Right kidney (tissue), 1 donor: ENCODE measurements around the gene ANKRD30B.
"Not testable (repeated sequence)": the region's sequence is repeated elsewhere in the genome, so short reads cannot be mapped to it uniquely, and the experiment has no call there.

Experiments used
- DNase-seq: peaks from one replicate; pipeline ENCODE4 v3.0.0-alpha.2; 2016

The ANKRD30B gene

GRCh38 chr18:14856256-14856655 is 108.3 kb downstream of the ANKRD30B start:
- not testable (repeated sequence) for DNase-seq

DNA sequence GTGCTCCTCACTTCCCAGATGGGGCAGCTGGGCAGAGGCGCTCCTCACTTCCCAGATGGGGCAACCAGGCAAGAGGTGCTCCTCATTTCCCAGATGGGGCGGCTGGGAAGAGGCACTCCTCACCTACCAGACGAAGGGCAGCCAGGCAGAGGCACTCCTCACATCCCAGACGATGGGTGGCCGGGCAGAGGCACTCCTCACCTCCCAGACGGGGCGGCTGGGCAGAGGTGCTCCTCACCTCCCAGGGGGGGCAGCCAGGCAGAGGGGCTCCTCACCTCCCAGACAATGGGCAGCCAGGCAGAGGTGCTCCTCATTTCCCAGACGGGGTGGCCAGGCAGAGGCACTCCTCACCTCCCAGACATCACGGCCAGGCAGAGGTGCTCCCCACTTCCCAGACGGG is 110.5 kb downstream of the ANKRD30B start:
- DNase-seq: not testable (repeated sequence)

GRCh38 chr18:14859995-14860394 is 112.0 kb downstream of the ANKRD30B start:
- DNase-seq: not testable (repeated sequence)

GRCh38 chr18:14866426-14866825 is 118.5 kb downstream of the ANKRD30B start:
- DNase-seq: not testable (repeated sequence)

DNA sequence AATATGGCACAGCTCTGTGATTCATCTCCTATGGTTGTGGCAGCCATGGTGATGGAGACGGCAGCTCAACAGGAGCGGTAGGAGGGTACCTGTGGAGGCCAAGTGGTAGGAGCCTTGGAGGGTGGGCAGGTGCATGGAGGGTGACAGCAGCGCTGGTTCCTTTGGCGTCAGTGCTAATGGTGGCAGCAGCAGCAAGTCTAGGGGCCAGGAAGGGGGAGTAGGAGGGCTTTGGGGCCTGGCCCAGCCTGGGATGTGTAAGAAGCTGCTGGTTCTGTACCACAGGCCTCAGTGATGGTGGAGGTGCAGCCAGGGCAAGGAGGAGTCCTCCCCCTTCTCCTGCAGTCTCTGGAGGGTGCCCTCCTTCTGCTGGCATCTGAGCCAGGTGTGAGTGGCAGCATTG is 120.0 kb downstream of the ANKRD30B start:
- not testable (repeated sequence) for DNase-seq

- not testable (repeated sequence) for DNase-seq
Observed at GRCh38 chr18:14868825-14869224, 120.9 kb downstream of the ANKRD30B start.

- DNase-seq: not testable (repeated sequence)
Observed at GRCh38 chr18:14878826-14879225, 130.9 kb downstream of the ANKRD30B start.

GRCh38 chr18:14900435-14900834 is 152.5 kb downstream of the ANKRD30B start:
- no peak for DNase-seq
